HG03095 (cell line): ENCODE results near the gene BARD1.
A peak's percentile ranks its signal among the peaks of the same experiment; 100 is the strongest.
"Not testable (repeated sequence)": the region's sequence is repeated elsewhere in the genome, so short reads cannot be mapped to it uniquely, and the experiment has no call there.

Experiments
- ATAC-seq: cut with Tn5 transposase; IDR thresholded peaks from one replicate; pipeline ENCODE4 v1.9.1; 2021; ENCODE audit warnings: moderate library complexity; ENCODE audit not compliant: unreplicated experiment

Gene BARD1

GRCh38 chr2:214808981-214809750, at the start of gene BARD1:
BARD1 (minus strand) TSS chr2:214809683; CDS start chr2:214809569, 114 bp downstream.
- peak; percentile 16 for ATAC-seq

- ATAC-seq = no peak
Measured at GRCh38 chr2:214856137-214856536, 46.7 kb upstream of the BARD1 start.

DNA sequence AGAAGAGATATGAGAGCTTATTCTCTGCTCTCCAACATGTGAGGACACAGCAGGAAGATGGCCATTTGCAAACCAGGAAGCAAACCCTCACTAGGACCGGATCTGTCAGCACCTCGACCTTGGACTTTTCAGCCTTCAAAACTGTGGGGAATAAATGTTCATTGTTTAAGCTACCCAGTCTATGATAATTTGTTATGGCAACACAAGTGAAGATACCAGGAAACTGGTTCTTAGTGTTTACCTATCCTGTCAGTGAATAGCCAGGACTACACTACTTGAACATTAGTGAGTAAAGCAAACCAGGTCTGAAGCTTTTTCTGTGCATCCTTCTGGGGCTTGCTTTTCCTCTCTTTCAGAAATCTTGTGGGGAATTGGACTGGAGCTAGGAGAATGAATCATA, 44.4 kb upstream of the BARD1 start:
- ATAC-seq = no peak

DNA sequence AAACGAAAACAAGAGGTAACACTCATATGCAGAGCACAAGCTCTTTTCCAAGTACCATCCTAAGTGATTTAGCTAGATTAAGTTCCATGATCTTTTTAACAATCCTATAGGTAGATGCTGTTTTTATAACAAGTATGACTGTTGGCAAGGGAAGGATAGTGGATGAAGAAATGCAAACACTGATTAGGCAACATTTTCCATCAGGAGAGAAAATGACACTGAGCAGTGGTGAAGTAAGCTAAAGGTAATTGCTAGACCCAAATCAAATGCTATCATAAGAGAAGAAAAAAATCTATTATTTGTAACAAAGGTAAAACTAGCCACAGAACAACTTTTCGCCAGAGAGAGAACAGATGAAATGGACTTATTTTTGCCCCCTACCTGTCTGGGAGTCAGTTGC, 34.3 kb upstream of the BARD1 start:
- ATAC-seq = no peak

DNA sequence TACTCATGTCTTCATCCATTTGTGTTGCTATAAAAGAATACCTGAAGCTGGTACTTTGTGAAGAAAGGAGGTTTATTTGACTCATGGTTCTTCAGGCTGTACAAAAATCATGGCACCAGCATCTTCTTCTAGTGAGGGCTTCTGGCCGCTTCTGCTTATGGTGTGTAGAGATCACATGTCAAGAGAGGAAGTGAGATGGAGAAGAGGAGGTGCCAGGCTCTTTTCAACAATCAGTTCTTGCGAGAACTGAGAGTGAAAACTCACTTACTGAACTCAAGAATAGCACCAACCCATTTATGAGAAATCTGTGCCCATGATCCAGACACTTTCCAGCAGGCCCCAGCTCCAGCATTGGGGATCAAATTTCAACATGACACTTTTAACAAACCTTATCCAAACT, 30.0 kb upstream of the BARD1 start:
- no peak for ATAC-seq

DNA sequence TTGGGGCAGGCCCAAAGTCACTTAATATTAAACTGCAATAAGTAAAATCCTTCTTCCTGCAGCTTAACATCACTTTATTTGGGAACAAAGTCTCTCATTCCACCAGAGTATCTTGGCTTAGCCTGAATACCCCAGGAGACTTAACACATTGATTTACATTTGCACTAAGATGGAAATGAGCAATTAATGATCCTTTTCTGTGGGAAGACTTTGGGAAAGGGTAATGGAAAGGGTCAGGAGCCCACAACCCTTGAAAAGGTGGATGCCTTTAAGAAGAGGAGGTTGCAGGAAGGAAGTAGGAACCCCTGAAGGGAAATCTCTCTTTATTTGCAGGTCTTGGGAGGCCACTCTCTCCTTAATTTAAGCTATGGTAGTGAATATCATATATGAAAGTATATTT, 28.0 kb upstream of the BARD1 start:
- no peak for ATAC-seq

DNA sequence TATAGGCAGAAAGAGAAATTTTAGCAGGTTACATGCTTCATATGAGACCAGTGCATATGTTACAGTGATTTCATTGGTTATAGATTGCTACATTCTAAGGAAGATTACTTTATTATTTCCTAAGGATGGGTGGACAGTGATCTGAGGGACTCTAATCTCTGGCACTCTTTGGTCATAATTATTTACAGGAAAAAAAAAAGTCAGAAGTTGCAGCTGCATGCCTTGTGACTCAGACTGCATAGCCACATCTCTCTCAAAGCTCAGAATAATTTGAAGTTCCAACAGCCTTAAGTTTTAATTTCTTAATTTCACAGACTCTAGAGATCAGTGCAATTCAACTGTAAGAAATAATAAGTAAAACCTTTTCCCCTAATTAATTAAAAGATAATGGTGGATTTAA, 27.1 kb upstream of the BARD1 start:
- ATAC-seq = no peak

- ATAC-seq = no peak
Measured at GRCh38 chr2:214830794-214831346, 21.4 kb upstream of the BARD1 start.

DNA sequence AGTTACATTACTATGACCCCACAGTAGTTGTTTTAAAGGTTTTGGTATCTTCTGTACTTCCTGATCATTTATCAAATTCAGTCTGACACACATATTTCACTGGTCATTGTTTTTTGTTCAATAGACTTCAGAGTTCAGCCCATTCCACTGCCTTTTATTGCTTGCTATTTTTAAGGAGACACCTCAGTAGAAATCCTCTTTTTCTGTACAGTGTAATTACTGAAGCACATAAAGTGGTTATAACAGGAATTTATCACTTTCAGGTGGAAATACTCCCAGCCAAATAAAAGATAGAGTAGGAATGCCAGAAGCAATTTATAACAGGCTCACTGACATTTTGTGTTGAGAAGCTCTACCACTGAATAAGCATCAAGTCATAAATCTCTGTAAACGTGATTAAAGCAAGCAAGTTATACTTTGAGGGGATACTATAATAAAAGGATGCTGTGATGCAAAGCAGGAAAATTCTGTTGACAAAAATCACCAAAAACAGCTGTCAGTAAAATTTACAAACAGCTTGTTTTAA, 6.6 kb upstream of the BARD1 start:
- no peak for ATAC-seq

DNA sequence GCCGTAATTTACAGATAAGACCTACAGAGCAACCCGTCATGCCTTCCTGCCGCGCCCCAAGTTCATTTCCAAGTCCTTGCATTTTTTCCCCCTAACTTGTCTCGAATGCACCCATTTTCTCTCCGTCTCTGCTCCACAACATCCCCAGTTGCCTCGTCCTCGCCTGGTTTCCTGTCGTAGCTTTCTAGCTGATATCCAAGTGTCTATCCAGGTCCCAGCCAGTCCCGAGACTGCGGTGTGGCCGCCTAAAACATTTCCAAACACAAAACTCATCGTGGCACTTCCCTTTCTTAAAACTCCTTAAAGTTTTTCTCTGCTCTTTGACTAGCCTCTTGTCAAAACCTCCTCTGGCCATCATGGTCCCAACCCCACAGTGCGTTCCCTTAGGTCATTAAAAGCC, 1.2 kb upstream of the BARD1 start:
- no peak for ATAC-seq

DNA sequence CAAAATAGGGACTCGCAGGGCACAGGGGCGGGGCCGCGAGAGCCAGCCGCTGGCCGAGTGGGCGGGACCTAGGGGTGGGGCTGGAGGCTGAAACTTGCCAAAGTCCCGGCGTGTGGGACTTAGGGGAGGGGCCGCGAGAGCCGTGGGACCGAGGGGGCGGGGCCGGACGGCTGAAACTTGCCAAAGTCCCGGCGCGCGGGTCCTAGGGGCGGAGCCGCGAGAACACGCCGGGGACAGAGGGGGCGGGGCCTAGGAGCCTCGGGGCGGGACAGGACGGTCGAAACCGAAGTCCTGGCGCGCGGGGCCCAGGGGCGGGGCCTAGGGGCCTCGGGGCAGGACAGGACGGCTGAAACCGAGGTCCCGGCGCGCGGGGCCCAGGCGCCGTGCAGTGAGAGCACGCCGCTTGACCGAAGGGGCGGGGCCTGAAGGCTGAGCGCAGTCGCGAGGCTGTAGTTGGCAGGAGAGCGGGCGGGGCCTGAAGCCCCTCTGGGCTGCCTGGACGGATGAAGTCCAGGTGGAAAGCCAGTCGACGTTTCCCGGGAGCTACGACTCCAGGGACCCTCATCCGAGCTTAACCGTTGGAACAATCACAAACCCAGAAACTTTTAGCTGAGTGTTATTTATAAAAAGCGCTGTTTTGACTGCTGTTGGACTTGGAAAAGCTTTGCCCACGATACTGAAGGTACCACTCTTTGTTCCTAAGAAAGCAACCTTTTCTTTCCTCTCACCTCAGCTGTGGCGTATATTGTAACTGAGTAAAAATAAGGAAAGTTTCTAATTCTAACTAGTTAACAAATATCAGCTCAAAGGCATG, 475 bp upstream of the BARD1 start:
- ATAC-seq = peak; percentile 85

DNA sequence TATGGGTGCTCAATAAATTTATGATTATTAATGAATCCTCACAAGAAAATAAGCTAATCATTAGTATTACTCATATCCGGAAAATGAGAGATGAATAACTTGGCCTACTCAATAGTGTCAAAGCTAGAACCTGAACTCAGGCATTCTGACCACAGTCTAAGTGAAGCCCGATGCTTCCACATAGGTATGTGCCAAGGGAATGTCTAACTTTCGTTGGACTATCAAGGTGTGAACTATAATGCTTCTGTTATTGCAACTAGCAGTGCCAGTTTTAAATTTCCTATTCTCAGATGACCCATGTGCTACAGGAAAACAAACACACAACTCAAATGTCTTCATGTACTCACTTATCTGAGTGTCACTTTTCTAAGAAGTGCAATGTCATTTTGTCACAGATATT, 1.8 kb downstream of the BARD1 start:
- no peak for ATAC-seq

GRCh38 chr2:214801768-214802397, 7.6 kb downstream of the BARD1 start:
- no peak for ATAC-seq

GRCh38 chr2:214801068-214801467, 8.4 kb downstream of the BARD1 start:
- no peak for ATAC-seq

DNA sequence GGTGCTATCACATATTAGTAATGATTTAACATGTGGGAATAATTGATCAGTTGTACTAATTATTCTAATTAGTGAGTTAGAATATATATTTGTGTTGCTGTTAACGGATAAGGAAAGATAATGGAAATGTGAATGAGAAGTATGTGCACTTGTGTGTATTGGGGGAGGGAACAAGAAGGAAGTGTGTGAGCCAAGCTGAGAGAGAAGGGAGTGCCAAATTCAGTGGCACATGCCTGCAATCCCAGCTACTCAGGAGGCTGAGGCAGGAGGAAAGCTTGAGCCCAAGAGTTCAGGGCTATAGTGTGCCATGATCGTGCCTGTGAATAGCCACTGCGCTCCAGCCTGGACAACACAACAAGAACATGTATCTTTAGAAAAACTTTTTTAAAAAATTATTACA, 9.3 kb downstream of the BARD1 start:
- no peak for ATAC-seq

- ATAC-seq = no peak
Measured at GRCh38 chr2:214796911-214797310, 12.6 kb downstream of the BARD1 start.

DNA sequence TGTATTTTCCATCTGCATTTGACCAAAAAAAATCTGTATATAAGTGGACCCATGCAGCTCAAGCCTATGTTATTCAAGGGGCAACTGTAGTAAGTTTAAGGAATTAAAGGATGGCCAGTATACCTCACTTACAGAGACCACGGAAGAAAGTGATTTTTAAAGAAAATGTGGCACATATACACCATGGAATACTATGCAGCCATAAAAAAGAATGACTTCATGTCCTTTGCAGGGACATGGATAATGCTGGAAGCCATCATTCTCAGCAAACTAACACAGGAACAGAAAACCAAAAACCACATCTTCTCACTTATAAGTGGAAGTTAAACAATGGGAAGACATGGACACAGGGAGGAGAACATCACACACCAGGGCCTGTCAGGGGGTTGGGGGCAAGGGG, 26.3 kb downstream of the BARD1 start:
- not testable (repeated sequence) for ATAC-seq

- no peak for ATAC-seq
Measured at GRCh38 chr2:214782671-214783070, 26.8 kb downstream of the BARD1 start.

GRCh38 chr2:214781226-214781625, 28.3 kb downstream of the BARD1 start:
- no peak for ATAC-seq

GRCh38 chr2:214775971-214776370, 33.5 kb downstream of the BARD1 start:
- ATAC-seq = no peak

DNA sequence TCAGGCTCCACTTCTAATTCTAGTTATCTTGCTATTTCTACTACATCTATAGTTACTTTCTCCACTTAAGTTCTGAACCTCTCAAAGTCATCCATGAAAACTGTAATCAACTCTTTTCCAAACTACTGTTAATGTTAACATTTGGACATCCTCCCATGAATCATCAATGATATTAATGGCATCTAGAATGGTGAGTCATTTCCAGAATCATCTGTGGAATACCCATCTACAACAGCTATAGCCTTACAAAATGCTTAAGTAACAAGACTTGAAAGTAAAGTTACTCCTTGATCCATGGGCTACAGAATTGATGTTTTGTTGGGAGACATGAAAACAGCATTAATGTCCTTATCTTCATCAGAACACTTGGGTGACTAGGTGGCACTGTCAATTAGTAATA, 35.4 kb downstream of the BARD1 start:
- ATAC-seq = no peak
